ENCODE measurements around the gene PGS1. TPM values are rescaled to one million over a fixed set of nuclear protein-coding genes. Genes with fewer than 3 reads are reported as not detected.

Gene PGS1
- total RNA-seq, 4 donors from 2014 or later, result 30.4 to 40.3 (median 39.9) TPM

DNA sequence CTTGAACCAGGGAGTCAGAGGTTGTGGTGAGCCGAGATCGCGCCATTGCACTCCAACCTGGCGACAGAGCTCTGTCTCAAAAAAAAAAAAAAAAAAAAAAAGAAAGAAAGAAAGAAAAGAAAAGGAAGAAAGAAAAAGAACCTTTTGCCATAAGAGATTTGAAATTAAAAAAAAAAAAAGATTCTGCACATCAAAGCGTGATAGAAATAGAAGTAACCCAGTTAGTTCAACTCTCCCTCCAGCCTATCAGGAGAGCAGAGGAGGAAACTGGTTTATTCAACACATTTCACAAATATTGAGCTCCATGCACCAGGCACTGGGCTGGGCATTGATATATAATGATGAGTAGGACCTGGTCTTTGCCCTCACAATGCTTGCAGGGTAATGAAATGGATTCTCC lies 16.2 kb upstream of the PGS1 start:
- TF ChIP-seq POLR2A (IDR thresholded peaks at IDR 0.05), result no peak
- TF ChIP-seq, protein P1, sequence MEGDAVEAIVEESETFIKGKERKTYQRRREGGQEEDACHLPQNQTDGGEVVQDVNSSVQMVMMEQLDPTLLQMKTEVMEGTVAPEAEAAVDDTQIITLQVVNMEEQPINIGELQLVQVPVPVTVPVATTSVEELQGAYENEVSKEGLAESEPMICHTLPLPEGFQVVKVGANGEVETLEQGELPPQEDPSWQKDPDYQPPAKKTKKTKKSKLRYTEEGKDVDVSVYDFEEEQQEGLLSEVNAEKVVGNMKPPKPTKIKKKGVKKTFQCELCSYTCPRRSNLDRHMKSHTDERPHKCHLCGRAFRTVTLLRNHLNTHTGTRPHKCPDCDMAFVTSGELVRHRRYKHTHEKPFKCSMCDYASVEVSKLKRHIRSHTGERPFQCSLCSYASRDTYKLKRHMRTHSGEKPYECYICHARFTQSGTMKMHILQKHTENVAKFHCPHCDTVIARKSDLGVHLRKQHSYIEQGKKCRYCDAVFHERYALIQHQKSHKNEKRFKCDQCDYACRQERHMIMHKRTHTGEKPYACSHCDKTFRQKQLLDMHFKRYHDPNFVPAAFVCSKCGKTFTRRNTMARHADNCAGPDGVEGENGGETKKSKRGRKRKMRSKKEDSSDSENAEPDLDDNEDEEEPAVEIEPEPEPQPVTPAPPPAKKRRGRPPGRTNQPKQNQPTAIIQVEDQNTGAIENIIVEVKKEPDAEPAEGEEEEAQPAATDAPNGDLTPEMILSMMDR (IDR thresholded peaks at IDR 0.05), result no peak
- no peak overlapping the region for H3K4me3 ChIP-seq (ENCODE audit: low read depth, poor library complexity, severe bottlenecking)
- intact Hi-C loops (cut with DNase I; ENCODE audit: low total_unique reads), result no loop called here
- no peak for DNase-seq (ENCODE audit: low spot score in 2 of 2)
- WGBS, 2 donors, result 94 to 97% methylated on average over 5 of the region's 5 CpGs

DNA sequence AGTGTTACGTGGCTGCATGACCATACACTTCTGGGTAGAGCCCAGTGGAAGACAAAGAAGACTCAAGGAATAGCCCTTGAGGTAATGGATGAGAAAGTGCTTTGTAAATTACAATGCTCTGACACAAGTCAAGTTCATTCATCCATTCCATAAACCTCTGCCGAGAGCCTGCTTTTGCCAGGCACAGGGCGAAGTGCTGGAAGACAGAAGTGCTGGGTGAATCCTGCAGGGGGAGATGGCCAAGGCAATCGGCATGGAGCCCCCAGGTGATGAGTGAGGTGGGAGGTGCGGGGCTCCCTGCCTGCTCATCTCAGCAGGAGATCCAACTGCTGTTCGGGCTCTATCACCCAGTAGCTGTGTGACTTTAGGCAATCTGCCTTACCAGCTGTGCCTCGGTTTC lies 15.8 kb upstream of the PGS1 start:
- intact Hi-C loops (cut with DNase I; ENCODE audit: low total_unique reads), result no loop called here
- no peak for DNase-seq (ENCODE audit: low spot score in 2 of 2)
- H3K4me3 ChIP-seq (ENCODE audit: low read depth, poor library complexity, severe bottlenecking), result no peak overlapping the region
- 79 to 84% methylated on average over 7 of the region's 7 CpGs for WGBS, 2 donors
- TF ChIP-seq, protein P1 (IDR thresholded peaks at IDR 0.05), result no peak
- no peak for TF ChIP-seq POLR2A (IDR thresholded peaks at IDR 0.05)

DNA sequence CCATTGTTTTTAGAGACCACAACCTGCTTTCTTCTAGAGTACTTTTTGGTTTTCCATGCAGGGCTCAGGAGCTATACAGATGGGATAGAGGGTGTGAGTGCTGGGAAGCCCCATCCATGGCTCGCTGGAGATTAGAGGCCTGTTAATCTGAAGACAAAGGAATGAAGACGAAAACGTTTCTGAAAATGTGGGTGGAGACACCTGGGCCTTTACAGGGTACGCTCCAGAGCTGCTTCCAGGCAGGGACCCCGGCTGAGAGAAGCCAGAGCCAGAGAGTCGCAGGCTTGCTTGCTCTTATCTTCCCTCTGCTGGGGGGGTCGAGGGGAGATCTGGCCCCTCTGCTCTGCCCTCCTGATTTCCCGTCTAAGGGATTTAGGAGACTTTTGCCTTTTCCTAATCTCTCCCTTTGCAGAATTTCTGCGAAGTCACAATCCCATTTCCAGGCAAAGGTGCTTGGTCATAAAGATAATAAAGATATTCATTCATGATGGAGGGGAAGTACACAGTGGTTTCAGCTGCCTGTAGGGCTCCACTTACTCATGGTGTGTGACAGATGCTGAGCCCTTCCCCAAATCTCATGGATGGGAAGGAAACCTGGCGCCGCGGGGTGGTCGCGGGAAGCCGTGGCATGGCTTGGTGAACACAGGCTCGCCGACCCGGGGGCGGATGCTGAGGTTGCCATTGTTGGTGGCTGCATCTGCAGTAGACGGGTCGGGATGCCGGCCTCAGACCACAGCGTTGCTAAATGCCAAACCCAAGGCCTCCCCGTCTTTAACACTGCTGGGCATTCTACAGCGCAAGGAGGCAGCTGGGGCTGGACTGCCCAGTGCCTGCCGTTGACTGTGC lies 13.8 kb upstream of the PGS1 start:
- DNase-seq (ENCODE audit: low spot score in 2 of 2), result no peak
- TF ChIP-seq, protein P1 (IDR thresholded peaks at IDR 0.05), result no peak
- no peak for TF ChIP-seq POLR2A (IDR thresholded peaks at IDR 0.05)
- no peak overlapping the region for H3K4me3 ChIP-seq (ENCODE audit: low read depth, poor library complexity, severe bottlenecking)
- WGBS, 2 donors, result 71 to 82% methylated on average over 26 of the region's 26 CpGs
- intact Hi-C loops (cut with DNase I; ENCODE audit: low total_unique reads), result no loop called here

DNA sequence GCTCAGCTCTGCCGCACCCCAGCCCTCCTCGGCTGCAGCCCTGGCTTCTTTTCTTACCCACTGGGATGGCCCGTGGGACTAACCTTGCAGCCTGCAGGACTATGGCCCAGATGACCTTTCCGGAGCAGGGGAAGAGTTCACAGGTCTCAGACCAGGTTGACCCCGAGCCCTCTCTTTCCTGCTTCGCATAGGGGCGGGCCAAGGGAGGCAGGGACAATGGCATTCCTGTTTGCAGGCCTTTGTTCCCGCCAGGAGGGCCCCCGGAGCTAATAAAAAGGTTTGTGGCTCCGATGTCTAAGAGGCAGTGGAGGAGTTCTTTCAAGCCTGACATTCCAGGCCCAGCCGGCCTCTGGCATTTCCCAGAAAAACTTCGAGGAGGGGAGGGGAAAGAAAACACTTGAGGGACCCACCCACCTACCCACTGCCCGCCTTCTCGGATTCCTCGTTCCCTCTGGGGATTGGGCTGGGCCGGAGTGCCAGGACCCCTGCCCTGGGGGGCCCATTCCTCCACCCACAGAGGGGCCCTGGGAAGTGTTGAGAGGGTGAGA lies 12.8 kb upstream of the PGS1 start:
- no peak for TF ChIP-seq POLR2A (IDR thresholded peaks at IDR 0.05)
- TF ChIP-seq, protein P1 (IDR thresholded peaks at IDR 0.05), result no peak
- WGBS, 2 donors, result 59 to 67% methylated on average over 16 of the region's 16 CpGs
- DNase-seq (ENCODE audit: low spot score in 2 of 2), result no peak
- H3K4me3 ChIP-seq (ENCODE audit: low read depth, poor library complexity, severe bottlenecking), result no peak overlapping the region
- intact Hi-C loops (cut with DNase I; ENCODE audit: low total_unique reads), result no loop called here

DNA sequence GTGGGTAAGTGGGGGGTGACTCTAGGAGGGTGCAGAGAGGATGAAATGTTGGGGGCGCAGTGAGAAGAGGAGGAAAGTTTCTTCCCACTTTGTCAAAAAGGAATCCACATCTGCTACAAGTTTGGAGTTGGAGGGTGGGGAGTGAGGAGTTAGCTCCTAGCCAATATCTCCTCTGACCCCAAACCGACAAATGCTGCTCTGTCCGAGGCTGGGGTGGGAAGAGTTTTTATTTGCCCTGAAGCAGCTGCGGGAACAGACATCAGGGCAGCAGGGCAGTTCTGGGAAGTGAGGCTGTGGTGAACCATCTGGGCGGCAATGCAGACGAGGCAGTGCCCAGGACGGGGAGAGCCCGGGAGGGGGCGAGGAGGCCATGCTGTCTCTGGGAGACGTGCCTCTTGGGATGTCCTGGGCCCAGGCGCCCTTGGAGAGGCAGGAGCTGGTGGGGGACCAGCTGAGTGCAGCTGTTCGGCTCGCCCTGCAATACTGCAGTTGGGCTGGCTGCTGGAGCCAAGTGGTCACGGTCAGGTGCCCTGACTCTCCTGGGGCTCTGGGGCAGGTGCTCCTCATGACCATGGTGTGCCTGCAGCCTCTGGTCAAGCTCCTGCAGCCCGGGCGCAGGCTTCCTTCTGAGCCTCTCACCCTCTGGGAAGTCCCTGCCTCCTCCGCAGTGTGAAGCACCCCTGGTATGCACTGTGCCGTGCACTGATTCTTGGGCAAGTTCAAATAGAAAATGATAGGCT lies 12.2 kb upstream of the PGS1 start:
- WGBS, 2 donors, result 67 to 75% methylated on average over 18 of the region's 18 CpGs
- intact Hi-C loops (cut with DNase I; ENCODE audit: low total_unique reads), result no loop called here
- DNase-seq (ENCODE audit: low spot score in 2 of 2), result no peak
- TF ChIP-seq, protein P1 (IDR thresholded peaks at IDR 0.05), result no peak
- TF ChIP-seq POLR2A (IDR thresholded peaks at IDR 0.05), result no peak
- H3K4me3 ChIP-seq (ENCODE audit: low read depth, poor library complexity, severe bottlenecking), result no peak overlapping the region
